SKM-1 (cell line): Measurements from ENCODE around the gene TLL2.
"Not testable (repeated sequence)": the region's sequence is repeated elsewhere in the genome, so short reads cannot be mapped to it uniquely, and the experiment has no call there.

Experiments
- DNase-seq: peaks from one replicate; lab custom pipeline; 2025; ENCODE audit not compliant: unreplicated experiment; lab: John Stamatoyannopoulos, UW

The TLL2 gene

GRCh38 chr10:96513698-96514561, at the start of gene TLL2:
Gene TLL2 (minus strand): TSS chr10:96513926. CDS start chr10:96513685, 241 bp downstream.
- peak; percentile 44 for DNase-seq

GRCh38 chr10:96560966-96561887, 47.5 kb upstream of the TLL2 start:
- no peak for DNase-seq

GRCh38 chr10:96560489-96560888, 46.8 kb upstream of the TLL2 start:
- DNase-seq = no peak

- no peak for DNase-seq
Measured at GRCh38 chr10:96556003-96556402, 42.3 kb upstream of the TLL2 start.

GRCh38 chr10:96555330-96555729, 41.6 kb upstream of the TLL2 start:
- DNase-seq = no peak

GRCh38 chr10:96548589-96548988, 34.9 kb upstream of the TLL2 start:
- DNase-seq = no peak

- not testable (repeated sequence) for DNase-seq
Measured at GRCh38 chr10:96545558-96545957, 31.8 kb upstream of the TLL2 start.

GRCh38 chr10:96541921-96542320, 28.2 kb upstream of the TLL2 start:
- no peak for DNase-seq

GRCh38 chr10:96540240-96540639, 26.5 kb upstream of the TLL2 start:
- DNase-seq = no peak

GRCh38 chr10:96538683-96539082, 25.0 kb upstream of the TLL2 start:
- DNase-seq = no peak

- no peak for DNase-seq
Measured at GRCh38 chr10:96536129-96536528, 22.4 kb upstream of the TLL2 start.

GRCh38 chr10:96532523-96532922, 18.8 kb upstream of the TLL2 start:
- DNase-seq = no peak

GRCh38 chr10:96529634-96530279, 16.0 kb upstream of the TLL2 start:
- no peak for DNase-seq

- no peak for DNase-seq
Measured at GRCh38 chr10:96524741-96525140, 11.0 kb upstream of the TLL2 start.

- no peak for DNase-seq
Measured at GRCh38 chr10:96517284-96517683, 3.6 kb upstream of the TLL2 start.

GRCh38 chr10:96516337-96516736, 2.6 kb upstream of the TLL2 start:
- DNase-seq = no peak

GRCh38 chr10:96513305-96513697, 425 bp downstream of the TLL2 start:
- no peak for DNase-seq

- no peak for DNase-seq
Measured at GRCh38 chr10:96512524-96513304, 1.0 kb downstream of the TLL2 start.

GRCh38 chr10:96511044-96511945, 2.4 kb downstream of the TLL2 start:
- DNase-seq = peak; percentile 15
